Type B pancreatic cell (in vitro differentiated cells): ENCODE measurements around the gene C9orf78. TPM values are rescaled to one million over a fixed set of nuclear protein-coding genes. Genes with fewer than 3 reads are reported as not detected.

Experiments used
- DNase-seq: peaks from one replicate; pipeline ENCODE4 v3.0.0; 2021; ENCODE audit warnings: mixed read lengths; ENCODE audit not compliant: unreplicated experiment; ENCODE audit errors: extremely low spot score
- H3K27ac Mint-ChIP-seq: 2 replicates; pipeline ENCODE4 v1.8.0; 2021; ENCODE audit warnings: mild to moderate bottlenecking, mixed read lengths
- H3K27me3 Mint-ChIP-seq: 2 replicates; pipeline ENCODE4 v1.8.0; 2021; ENCODE audit warnings: mixed read lengths
- H3K36me3 Mint-ChIP-seq: 2 replicates; pipeline ENCODE4 v1.8.0; 2021; ENCODE audit warnings: mixed read lengths
- H3K4me1 Mint-ChIP-seq: one replicate; pipeline ENCODE4 v1.8.0; 2021; ENCODE audit warnings: mixed read lengths; ENCODE audit not compliant: unreplicated experiment
- H3K4me3 Mint-ChIP-seq: 2 replicates; pipeline ENCODE4 v1.8.0; 2021; ENCODE audit warnings: mild to moderate bottlenecking, mixed read lengths
- H3K9me3 Mint-ChIP-seq: 2 replicates; pipeline ENCODE4 v1.8.0; 2021; ENCODE audit warnings: mixed read lengths
- CTCF ChIP-seq: fragments of 200-600 bp; sonication (generic); conservative IDR thresholded peaks from 2 replicates; pipeline ENCODE4 v1.5.0; 2021; ENCODE audit warnings: antibody characterized with exemption, mild to moderate bottlenecking
- total RNA-seq: library from RNA; stranded (reverse); gene quantifications from 2 replicates; pipeline ENCODE4 v1.2.1, GENCODE V29; 2021; ENCODE audit warnings: low replicate concordance

Gene C9orf78
- total RNA-seq, 1 donor from 2014 or later: 35.4 TPM

- DNase-seq: no peak
- H3K4me1 Mint-ChIP-seq: no peaks in the 10 kb centered on the region
- TF ChIP-seq CTCF: peak; percentile 39
Observed at GRCh38 chr9:129875181-129875611, 40.1 kb upstream of the C9orf78 start.

GRCh38 chr9:129874261-129875101 lies 39.4 kb upstream of the C9orf78 start:
- H3K27ac Mint-ChIP-seq: no peak overlapping the region
- no peaks in the 10 kb centered on the region for H3K27me3 Mint-ChIP-seq
- no peak for TF ChIP-seq CTCF
- H3K9me3 Mint-ChIP-seq: no peaks in the 10 kb centered on the region
- no peak overlapping the region for H3K4me3 Mint-ChIP-seq
- no peak for DNase-seq
- no peaks in the 10 kb centered on the region for H3K4me1 Mint-ChIP-seq
- H3K36me3 Mint-ChIP-seq: peaks cover 5% of the 10 kb centered on the region

More at GRCh38 chr9:129875181-129875611, 40.1 kb upstream of the C9orf78 start:
- H3K27ac Mint-ChIP-seq: no peak overlapping the region
- no peak overlapping the region for H3K4me3 Mint-ChIP-seq
- peaks cover 5% of the 10 kb centered on the region for H3K36me3 Mint-ChIP-seq
- H3K9me3 Mint-ChIP-seq: no peaks in the 10 kb centered on the region
- H3K27me3 Mint-ChIP-seq: no peaks in the 10 kb centered on the region

GRCh38 chr9:129873563-129874190 lies 38.6 kb upstream of the C9orf78 start:
- DNase-seq: no peak
- H3K27me3 Mint-ChIP-seq: no peaks in the 10 kb centered on the region
- H3K4me1 Mint-ChIP-seq: no peaks in the 10 kb centered on the region
- H3K9me3 Mint-ChIP-seq: no peaks in the 10 kb centered on the region
- TF ChIP-seq CTCF: no peak
- no peak overlapping the region for H3K4me3 Mint-ChIP-seq
- peaks cover 5% of the 10 kb centered on the region for H3K36me3 Mint-ChIP-seq
- H3K27ac Mint-ChIP-seq: no peak overlapping the region

- Mint-ChIP-seq H3K27me3 (no peaks in the 10 kb centered on the region), H3K9me3 (no peaks in the 10 kb centered on the region), H3K4me1 (no peaks in the 10 kb centered on the region), H3K27ac (no peak overlapping the region), H3K4me3 (no peak overlapping the region), H3K36me3 (peaks cover 8% of the 10 kb centered on the region)
- DNase-seq: no peak
- no peak for TF ChIP-seq CTCF
Observed at GRCh38 chr9:129871046-129871445, 36.0 kb upstream of the C9orf78 start.

- Mint-ChIP-seq H3K36me3 (peaks cover 9% of the 10 kb centered on the region), H3K4me1 (no peaks in the 10 kb centered on the region), H3K9me3 (no peaks in the 10 kb centered on the region), H3K27ac (no peak overlapping the region), H3K4me3 (no peak overlapping the region), H3K27me3 (no peaks in the 10 kb centered on the region)
- DNase-seq: no peak
- no peak for TF ChIP-seq CTCF
Observed at GRCh38 chr9:129869585-129870501, 34.8 kb upstream of the C9orf78 start.
